Measurements from ENCODE around the gene SEMA6D.

SEMA6D gene

GRCh38 chr15:47718497-47719437 lies 1.5 kb downstream of the SEMA6D start:
- peak; percentile 42 for DNase-seq (ENCODE audit: low spot score)
- TF ChIP-seq CTCF (IDR thresholded peaks at IDR 0.05; ENCODE audit: extremely low read depth, missing control alignments): no peak

GRCh38 chr15:47719730-47720129 lies 2.4 kb downstream of the SEMA6D start:
- no peak for TF ChIP-seq CTCF (IDR thresholded peaks at IDR 0.05; ENCODE audit: extremely low read depth, missing control alignments)
- DNase-seq (ENCODE audit: low spot score): no peak

- no peak for DNase-seq (ENCODE audit: low spot score)
- TF ChIP-seq CTCF (IDR thresholded peaks at IDR 0.05; ENCODE audit: extremely low read depth, missing control alignments): no peak
Observed at GRCh38 chr15:47720555-47720954, 3.2 kb downstream of the SEMA6D start.

- no peak for TF ChIP-seq CTCF (IDR thresholded peaks at IDR 0.05; ENCODE audit: extremely low read depth, missing control alignments)
- no peak for DNase-seq (ENCODE audit: low spot score)
Observed at GRCh38 chr15:47721676-47722075, 4.4 kb downstream of the SEMA6D start.

- TF ChIP-seq CTCF (IDR thresholded peaks at IDR 0.05; ENCODE audit: extremely low read depth, missing control alignments): no peak
- DNase-seq (ENCODE audit: low spot score): no peak
Observed at GRCh38 chr15:47724346-47724745, 7.0 kb downstream of the SEMA6D start.

GRCh38 chr15:47725051-47725450 lies 7.7 kb downstream of the SEMA6D start:
- no peak for DNase-seq (ENCODE audit: low spot score)
- TF ChIP-seq CTCF (IDR thresholded peaks at IDR 0.05; ENCODE audit: extremely low read depth, missing control alignments): no peak

- no peak for DNase-seq (ENCODE audit: low spot score)
- TF ChIP-seq CTCF (IDR thresholded peaks at IDR 0.05; ENCODE audit: extremely low read depth, missing control alignments): no peak
Observed at GRCh38 chr15:47725906-47726305, 8.6 kb downstream of the SEMA6D start.
